Measurements from ENCODE around the gene ACSL3.

DNA sequence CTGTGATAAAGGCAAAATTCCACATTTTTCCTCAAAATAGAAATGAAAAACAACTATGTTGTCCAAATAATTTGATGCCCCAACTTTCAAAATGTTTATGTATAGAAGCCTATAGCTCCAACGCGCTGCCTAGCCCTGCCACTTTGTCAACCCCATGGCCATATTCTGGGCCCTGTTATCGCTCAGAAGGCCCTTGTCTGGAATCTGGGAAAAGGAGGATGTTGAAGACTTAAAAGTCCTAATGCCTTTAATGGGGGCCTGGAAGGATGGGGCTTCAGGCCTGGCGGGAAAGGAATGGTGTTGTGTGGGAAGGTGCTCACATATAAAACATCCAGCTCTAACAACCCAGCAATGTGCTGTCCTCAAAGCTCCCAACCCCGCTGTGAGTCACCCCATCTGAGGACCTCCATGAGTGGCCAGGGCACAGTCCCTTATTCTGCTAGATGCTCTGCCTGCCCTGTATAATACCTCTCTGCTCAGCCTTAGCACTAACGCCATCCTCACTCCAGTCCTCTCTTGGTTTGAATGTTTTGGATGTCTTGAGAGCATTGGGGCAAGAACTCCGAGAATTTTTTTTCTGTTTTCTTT, 86.0 kb downstream of the ACSL3 start:
- TF ChIP-seq POLR2A (IDR thresholded peaks at IDR 0.05): no peak
- TF ChIP-seq, protein P1, sequence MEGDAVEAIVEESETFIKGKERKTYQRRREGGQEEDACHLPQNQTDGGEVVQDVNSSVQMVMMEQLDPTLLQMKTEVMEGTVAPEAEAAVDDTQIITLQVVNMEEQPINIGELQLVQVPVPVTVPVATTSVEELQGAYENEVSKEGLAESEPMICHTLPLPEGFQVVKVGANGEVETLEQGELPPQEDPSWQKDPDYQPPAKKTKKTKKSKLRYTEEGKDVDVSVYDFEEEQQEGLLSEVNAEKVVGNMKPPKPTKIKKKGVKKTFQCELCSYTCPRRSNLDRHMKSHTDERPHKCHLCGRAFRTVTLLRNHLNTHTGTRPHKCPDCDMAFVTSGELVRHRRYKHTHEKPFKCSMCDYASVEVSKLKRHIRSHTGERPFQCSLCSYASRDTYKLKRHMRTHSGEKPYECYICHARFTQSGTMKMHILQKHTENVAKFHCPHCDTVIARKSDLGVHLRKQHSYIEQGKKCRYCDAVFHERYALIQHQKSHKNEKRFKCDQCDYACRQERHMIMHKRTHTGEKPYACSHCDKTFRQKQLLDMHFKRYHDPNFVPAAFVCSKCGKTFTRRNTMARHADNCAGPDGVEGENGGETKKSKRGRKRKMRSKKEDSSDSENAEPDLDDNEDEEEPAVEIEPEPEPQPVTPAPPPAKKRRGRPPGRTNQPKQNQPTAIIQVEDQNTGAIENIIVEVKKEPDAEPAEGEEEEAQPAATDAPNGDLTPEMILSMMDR (IDR thresholded peaks at IDR 0.05): no peak

All from Peyer's patch (tissue), 4 donors.